ENCODE measurements around the gene MYH16.
"Not testable (repeated sequence)": the region's sequence is repeated elsewhere in the genome, so short reads cannot be mapped to it uniquely, and the experiment has no call there.

- TF ChIP-seq SP1, REST (IDR thresholded peaks at IDR 0.05): not testable (repeated sequence)
- TF ChIP-seq, protein P1, sequence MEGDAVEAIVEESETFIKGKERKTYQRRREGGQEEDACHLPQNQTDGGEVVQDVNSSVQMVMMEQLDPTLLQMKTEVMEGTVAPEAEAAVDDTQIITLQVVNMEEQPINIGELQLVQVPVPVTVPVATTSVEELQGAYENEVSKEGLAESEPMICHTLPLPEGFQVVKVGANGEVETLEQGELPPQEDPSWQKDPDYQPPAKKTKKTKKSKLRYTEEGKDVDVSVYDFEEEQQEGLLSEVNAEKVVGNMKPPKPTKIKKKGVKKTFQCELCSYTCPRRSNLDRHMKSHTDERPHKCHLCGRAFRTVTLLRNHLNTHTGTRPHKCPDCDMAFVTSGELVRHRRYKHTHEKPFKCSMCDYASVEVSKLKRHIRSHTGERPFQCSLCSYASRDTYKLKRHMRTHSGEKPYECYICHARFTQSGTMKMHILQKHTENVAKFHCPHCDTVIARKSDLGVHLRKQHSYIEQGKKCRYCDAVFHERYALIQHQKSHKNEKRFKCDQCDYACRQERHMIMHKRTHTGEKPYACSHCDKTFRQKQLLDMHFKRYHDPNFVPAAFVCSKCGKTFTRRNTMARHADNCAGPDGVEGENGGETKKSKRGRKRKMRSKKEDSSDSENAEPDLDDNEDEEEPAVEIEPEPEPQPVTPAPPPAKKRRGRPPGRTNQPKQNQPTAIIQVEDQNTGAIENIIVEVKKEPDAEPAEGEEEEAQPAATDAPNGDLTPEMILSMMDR (IDR thresholded peaks at IDR 0.05; ENCODE audit: low read depth, low read length, missing input control), result not testable (repeated sequence)
These were observed 48.3 kb upstream of the MYH16 start for GRCh38 chr7:99224263-99224898.
